Bronchial epithelial cell (primary cell): ENCODE measurements around the gene SPG21. TPM values are rescaled to one million over a fixed set of nuclear protein-coding genes. Genes with fewer than 3 reads are reported as not detected.

ENCODE experiments used
- DNase-seq: peaks from one replicate; pipeline ENCODE4 v3.0.0-alpha.2; 2010; ENCODE audit warnings: low read depth
- FAIRE-seq: peaks from 2 replicates; lab custom pipeline; 2011; peaks lifted over from hg19 to GRCh38; lab: Jason Lieb, UNC
- H3K27me3 ChIP-seq: 2 replicates; pipeline ENCODE4 v1.5.1; 2011; ENCODE audit warnings: low read length; ENCODE audit not compliant: control insufficient read depth, insufficient read depth
- H3K36me3 ChIP-seq: 2 replicates; pipeline ENCODE4 v1.5.1; 2011; ENCODE audit warnings: low read length; ENCODE audit not compliant: control insufficient read depth, insufficient read depth
- H3K4me3 ChIP-seq: 2 replicates; pipeline ENCODE4 v1.5.1; 2011; ENCODE audit warnings: mild to moderate bottlenecking, low read depth, low read length, control low read depth
- total RNA-seq: library from RNA; depleted of rRNA; stranded (reverse); fragments of >200 nt; gene quantifications from 2 replicates; pipeline ENCODE4 v1.2.1, GENCODE V29; 2014
- TF ChIP-seq, protein P1 (sequence below): IDR thresholded peaks from 2 replicates; pipeline ENCODE4 v1.5.1; 2011; ENCODE audit warnings: mild to moderate bottlenecking, moderate library complexity, low read length, control low read depth, inconsistent platforms; ENCODE audit not compliant: insufficient read depth, severe bottlenecking

The SPG21 gene
- total RNA-seq, 1 donor from 2014 or later, result 95.8 TPM

DNA sequence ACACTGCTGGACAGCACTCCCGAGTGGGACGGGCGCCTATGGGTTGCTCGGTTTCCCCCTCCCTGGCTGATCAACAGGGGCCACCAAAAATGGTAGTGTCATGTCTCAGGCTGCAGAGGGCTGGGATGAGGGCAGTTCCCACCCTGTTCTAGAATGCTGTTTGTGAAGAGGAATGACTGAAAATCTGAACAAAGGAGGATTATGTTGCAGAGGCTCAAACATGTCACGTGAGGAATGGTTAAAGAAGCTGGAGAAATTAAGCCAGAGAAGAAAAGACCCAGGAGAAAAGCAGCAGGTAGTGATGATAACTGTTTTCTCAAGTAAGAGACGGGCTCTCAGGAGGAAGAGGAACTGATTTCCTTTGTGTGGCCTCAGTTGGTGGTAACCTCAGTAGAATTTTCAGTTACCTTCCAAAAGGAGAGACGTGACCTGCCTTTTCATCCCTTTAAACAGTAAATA, 10.4 kb downstream of the SPG21 start:
- H3K4me3 ChIP-seq, result no peak overlapping the region
- no peak for DNase-seq
- no peak for FAIRE-seq
- peaks cover 9% of the 10 kb centered on the region for H3K36me3 ChIP-seq
- TF ChIP-seq, protein P1, sequence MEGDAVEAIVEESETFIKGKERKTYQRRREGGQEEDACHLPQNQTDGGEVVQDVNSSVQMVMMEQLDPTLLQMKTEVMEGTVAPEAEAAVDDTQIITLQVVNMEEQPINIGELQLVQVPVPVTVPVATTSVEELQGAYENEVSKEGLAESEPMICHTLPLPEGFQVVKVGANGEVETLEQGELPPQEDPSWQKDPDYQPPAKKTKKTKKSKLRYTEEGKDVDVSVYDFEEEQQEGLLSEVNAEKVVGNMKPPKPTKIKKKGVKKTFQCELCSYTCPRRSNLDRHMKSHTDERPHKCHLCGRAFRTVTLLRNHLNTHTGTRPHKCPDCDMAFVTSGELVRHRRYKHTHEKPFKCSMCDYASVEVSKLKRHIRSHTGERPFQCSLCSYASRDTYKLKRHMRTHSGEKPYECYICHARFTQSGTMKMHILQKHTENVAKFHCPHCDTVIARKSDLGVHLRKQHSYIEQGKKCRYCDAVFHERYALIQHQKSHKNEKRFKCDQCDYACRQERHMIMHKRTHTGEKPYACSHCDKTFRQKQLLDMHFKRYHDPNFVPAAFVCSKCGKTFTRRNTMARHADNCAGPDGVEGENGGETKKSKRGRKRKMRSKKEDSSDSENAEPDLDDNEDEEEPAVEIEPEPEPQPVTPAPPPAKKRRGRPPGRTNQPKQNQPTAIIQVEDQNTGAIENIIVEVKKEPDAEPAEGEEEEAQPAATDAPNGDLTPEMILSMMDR, result no peak
- no peaks in the 10 kb centered on the region for H3K27me3 ChIP-seq

DNA sequence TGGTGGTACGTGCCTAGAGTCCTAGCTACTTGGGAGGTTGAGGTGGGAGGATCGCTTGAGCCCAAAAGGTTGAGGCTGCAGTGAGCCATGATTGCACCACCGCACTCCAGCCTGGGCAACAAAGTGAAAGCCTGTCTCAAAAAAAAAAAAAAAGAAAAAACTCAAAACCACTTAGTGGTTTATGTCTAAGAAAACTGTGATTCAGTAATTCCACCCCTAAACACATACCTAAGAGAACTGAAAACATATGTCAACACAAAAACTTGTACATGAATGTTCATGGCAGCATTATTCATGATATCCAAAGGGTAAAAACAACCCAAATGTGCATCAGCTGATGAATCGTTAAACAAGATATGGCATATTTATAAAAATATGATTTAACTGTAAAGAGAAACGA, 14.3 kb downstream of the SPG21 start:
- H3K36me3 ChIP-seq, result peaks cover 10% of the 10 kb centered on the region
- TF ChIP-seq, protein P1, result no peak
- no peak overlapping the region for H3K4me3 ChIP-seq
- DNase-seq, result no peak
- H3K27me3 ChIP-seq, result no peaks in the 10 kb centered on the region
- FAIRE-seq, result no peak

GRCh38 chr15:64970698-64971097, 19.0 kb downstream of the SPG21 start:
- Histone ChIP-seq H3K36me3 (peaks cover 6% of the 10 kb centered on the region), H3K4me3 (no peak overlapping the region), H3K27me3 (no peaks in the 10 kb centered on the region)
- no peak for DNase-seq
- TF ChIP-seq, protein P1, result no peak
- FAIRE-seq, result no peak

GRCh38 chr15:64969401-64969800, 20.3 kb downstream of the SPG21 start:
- Histone ChIP-seq H3K4me3 (no peak overlapping the region), H3K36me3 (peaks cover 9% of the 10 kb centered on the region), H3K27me3 (no peaks in the 10 kb centered on the region)
- DNase-seq (no peak), FAIRE-seq (no peak)
- TF ChIP-seq, protein P1, result no peak

DNA sequence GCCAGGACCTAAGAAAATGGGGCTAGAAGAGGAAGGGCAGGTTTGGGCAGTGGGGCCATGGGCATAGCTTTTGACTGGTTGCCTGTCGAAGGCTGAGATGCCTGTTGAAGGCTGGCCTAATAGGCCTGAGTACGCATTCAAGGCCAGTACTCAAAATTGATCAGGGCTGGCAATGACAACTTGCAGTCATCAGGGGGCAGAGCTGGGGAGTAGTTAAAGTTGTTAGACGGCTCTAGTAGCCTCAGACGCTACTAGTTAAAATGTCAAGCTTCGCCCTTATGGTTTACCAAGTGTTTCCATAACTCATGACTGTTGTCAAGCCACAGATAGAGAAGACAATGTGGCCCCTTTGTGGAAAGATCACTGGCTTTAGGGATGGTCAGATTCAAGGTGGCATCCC, 28.7 kb downstream of the SPG21 start:
- DNase-seq, result no peak
- Histone ChIP-seq H3K4me3 (no peak overlapping the region), H3K27me3 (no peaks in the 10 kb centered on the region), H3K36me3 (peaks cover 13% of the 10 kb centered on the region)
- TF ChIP-seq, protein P1, result no peak
- no peak for FAIRE-seq

DNA sequence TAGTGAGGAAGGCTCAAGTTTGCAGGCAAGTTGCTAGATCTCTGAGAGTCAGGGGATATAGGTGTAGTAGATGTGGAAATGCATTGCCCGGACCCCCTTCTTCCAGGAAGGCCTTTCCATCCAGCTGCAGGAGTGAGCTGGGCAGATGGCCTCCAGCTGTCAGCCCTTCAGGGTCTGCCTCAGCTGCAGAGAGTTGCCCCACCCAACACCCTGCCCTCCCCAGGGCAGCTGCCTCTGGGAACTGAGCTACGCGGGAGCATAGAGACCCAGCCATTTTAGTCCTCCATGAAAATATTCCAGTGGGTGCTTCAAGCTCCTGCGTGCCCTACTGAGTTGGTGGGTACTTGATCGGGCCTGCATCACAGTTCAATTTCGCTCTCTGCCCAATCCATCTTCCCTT, 29.6 kb downstream of the SPG21 start:
- TF ChIP-seq, protein P1, result no peak
- Histone ChIP-seq H3K36me3 (peaks cover 12% of the 10 kb centered on the region), H3K27me3 (no peaks in the 10 kb centered on the region), H3K4me3 (no peak overlapping the region)
- no peak for DNase-seq
- FAIRE-seq, result no peak
